ENCODE results near the gene MMP25. TPM values are rescaled to one million over a fixed set of nuclear protein-coding genes. Genes with fewer than 3 reads are reported as not detected.

The MMP25 gene
- total and polyA plus RNA-seq, 2 experiments from 2014 or later, result 0.16 TPM; not detected in 1

DNA sequence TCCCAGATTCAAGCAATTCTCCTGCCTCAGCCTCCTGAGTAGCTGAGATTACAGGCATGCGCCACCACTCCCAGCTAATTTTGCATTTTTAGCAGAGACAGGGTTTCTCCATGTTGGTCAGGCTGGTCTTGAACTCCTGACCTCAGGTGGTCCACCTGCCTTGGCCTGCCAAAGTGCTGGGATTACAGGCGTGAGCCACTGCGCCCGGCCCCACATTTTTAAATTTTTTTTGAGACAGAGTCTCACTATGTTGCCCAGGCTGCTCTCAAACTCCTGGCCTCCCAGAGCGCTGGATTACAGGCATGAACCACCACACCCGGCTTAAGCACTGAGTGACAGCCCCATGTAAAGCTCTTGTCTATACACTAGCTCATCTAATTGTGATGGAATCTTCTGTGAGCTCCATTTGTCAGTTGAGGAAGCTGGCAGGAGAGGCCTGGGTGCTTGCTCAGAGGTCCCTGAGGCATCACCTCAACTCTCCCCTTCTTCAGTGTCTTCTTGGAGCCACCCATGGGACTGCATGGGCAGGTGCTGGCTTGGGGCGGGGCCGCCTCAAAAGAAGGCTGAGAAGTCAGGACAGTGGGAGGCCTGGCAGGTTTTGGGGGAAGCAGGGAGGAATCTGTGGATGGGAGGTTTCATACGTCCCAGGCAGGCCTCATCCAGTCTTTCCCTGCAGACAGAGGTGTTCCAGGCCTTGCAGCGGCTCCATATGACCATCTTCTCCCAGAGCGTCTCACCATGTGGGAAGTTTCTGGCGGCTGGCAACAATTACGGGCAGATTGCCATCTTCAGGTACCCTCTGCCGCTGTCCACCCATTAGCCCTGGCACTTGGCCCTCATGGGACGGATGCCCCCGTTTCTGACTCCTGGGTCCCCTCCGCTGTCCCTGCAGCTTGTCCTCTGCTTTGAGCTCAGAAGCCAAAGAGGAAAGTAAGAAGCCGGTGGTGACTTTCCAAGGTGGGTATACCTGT, 21.0 kb upstream of the MMP25 start:
- peaks cover 2% of the 10 kb centered on the region; the same call in 1 of the 2 replicates for H3K36me3 ChIP-seq (ENCODE audit: low read depth)
- H3K27ac ChIP-seq, result no peak overlapping the region
- no peak for DNase-seq
- no peak for TF ChIP-seq EZH2 (IDR thresholded peaks at IDR 0.05; ENCODE audit: insufficient read depth, poor library complexity, severe bottlenecking)
- TF ChIP-seq EZH2phosphoT487 (IDR thresholded peaks at IDR 0.05; ENCODE audit: insufficient read depth, low read depth), result no peak
- no peaks in the 10 kb centered on the region for H4K20me1 ChIP-seq (ENCODE audit: insufficient read depth)
- H3K9me3 ChIP-seq (ENCODE audit: low read depth), result no peaks in the 10 kb centered on the region
- no peaks in the 10 kb centered on the region for H3K27me3 ChIP-seq (replicated peaks; ENCODE audit: insufficient read depth)
- no peak overlapping the region for H3K4me2 ChIP-seq (ENCODE audit: unreplicated experiment)
- H2AFZ ChIP-seq, result no peak overlapping the region
- in situ Hi-C loops (cut with MboI), result no loop called here
- no peaks in the 10 kb centered on the region for H3K9me2 ChIP-seq (ENCODE audit: insufficient read depth)
- no peaks in the 10 kb centered on the region for H3K79me2 ChIP-seq (ENCODE audit: insufficient read depth)
- no peak overlapping the region for H3K4me3 ChIP-seq
- H3K9ac ChIP-seq, result no peak overlapping the region
- 91 to 92% methylated on average over 17 to 18 of the region's 18 CpGs for WGBS, 2 experiments (ENCODE audit: low coverage in 1 of 2, low lambda C conversion rate in 2 of 2, missing lambda C conversion rate in 2 of 2)
- H3K4me1 ChIP-seq (ENCODE audit: insufficient read depth), result peaks cover 9% of the 10 kb centered on the region
- peaks cover 20% of the 10 kb centered on the region for H3F3A ChIP-seq (ENCODE audit: insufficient read depth)

DNA sequence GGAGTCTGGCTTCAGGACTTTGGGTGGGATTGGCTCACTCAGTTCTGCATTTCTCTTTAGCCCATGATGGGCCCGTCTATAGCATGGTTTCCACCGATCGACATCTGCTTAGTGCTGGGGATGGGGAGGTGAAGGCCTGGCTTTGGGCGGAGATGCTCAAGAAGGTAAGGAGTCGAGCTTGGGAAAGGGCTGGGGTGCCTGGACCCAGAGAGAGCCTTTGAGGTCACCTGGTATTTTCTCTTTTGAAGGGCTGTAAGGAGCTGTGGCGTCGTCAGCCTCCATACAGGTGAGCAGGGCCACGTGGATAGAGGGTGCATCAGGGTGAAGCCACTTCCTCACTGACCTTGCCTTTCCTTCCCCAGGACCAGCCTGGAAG, 20.4 kb upstream of the MMP25 start:
- Histone ChIP-seq H3K36me3 (ENCODE audit: low read depth) (peaks cover 2% of the 10 kb centered on the region; the same call in 1 of the 2 replicates), H3K9me3 (ENCODE audit: low read depth) (no peaks in the 10 kb centered on the region), H4K20me1 (ENCODE audit: insufficient read depth) (no peaks in the 10 kb centered on the region), H3K27ac (no peak overlapping the region), H3K9me2 (ENCODE audit: insufficient read depth) (no peaks in the 10 kb centered on the region), H3K9ac (no peak overlapping the region), H3K27me3 (replicated peaks; ENCODE audit: insufficient read depth) (no peaks in the 10 kb centered on the region), H3K79me2 (ENCODE audit: insufficient read depth) (no peaks in the 10 kb centered on the region), H2AFZ (no peak overlapping the region), H3F3A (ENCODE audit: insufficient read depth) (peaks cover 16% of the 10 kb centered on the region; the same call in 1 of the 2 replicates), H3K4me2 (ENCODE audit: unreplicated experiment) (no peak overlapping the region), H3K4me1 (ENCODE audit: insufficient read depth) (peaks cover 9% of the 10 kb centered on the region), H3K4me3 (no peak overlapping the region)
- WGBS, 2 experiments (ENCODE audit: low coverage in 1 of 2, low lambda C conversion rate in 2 of 2, missing lambda C conversion rate in 2 of 2), result 97% methylated on average over 8 of the region's 8 CpGs
- in situ Hi-C loops (cut with MboI), result no loop called here
- DNase-seq, result no peak
- no peak for TF ChIP-seq EZH2 (IDR thresholded peaks at IDR 0.05; ENCODE audit: insufficient read depth, poor library complexity, severe bottlenecking)
- TF ChIP-seq EZH2phosphoT487 (IDR thresholded peaks at IDR 0.05; ENCODE audit: insufficient read depth, low read depth), result no peak

DNA sequence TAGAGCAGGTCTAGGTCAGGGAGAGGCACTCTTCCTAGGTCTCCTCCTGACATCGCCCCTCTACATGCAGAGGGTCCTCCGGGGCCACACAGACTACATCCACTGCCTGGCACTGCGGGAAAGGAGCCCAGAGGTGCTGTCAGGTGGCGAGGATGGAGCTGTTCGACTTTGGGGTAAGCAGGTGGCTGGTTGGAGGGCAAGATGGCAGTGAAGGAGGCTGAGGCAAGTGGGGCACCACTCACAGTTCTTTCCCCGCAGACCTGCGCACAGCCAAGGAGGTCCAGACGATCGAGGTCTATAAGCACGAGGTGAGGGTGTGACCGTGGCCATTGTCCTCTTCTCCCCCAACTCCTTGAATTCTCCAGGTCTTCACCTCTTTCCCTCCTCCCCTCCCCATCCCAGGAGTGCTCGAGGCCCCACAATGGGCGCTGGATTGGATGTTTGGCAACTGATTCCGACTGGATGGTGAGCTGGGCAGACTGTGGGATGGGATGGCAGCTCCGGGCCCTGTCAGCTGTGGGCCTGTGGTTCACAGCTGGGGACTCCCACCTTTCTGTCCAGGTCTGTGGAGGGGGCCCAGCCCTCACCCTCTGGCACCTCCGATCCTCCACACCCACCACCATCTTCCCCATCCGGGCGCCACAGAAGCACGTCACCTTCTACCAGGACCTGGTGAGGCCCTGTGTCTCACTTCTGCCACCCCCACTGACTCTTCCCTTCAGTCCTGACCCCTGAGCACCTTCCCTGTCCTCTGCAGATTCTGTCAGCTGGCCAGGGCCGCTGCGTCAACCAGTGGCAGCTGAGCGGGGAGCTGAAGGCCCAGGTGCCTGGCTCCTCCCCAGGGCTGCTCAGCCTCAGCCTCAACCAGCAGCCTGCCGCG, 19.5 kb upstream of the MMP25 start:
- no peaks in the 10 kb centered on the region for H3K79me2 ChIP-seq (ENCODE audit: insufficient read depth)
- H3K9me3 ChIP-seq (ENCODE audit: low read depth), result no peaks in the 10 kb centered on the region
- TF ChIP-seq EZH2phosphoT487 (IDR thresholded peaks at IDR 0.05; ENCODE audit: insufficient read depth, low read depth), result no peak
- no peak for TF ChIP-seq EZH2 (IDR thresholded peaks at IDR 0.05; ENCODE audit: insufficient read depth, poor library complexity, severe bottlenecking)
- H3K9ac ChIP-seq, result no peak overlapping the region
- peaks cover 2% of the 10 kb centered on the region; the same call in 1 of the 2 replicates for H3K36me3 ChIP-seq (ENCODE audit: low read depth)
- WGBS, 2 experiments (ENCODE audit: low coverage in 1 of 2, low lambda C conversion rate in 2 of 2, missing lambda C conversion rate in 2 of 2), result 89 to 90% methylated on average over 20 to 24 of the region's 24 CpGs
- H3K4me2 ChIP-seq (ENCODE audit: unreplicated experiment), result no peak overlapping the region
- in situ Hi-C loops (cut with MboI), result no loop called here
- H3K27me3 ChIP-seq (replicated peaks; ENCODE audit: insufficient read depth), result no peaks in the 10 kb centered on the region
- peaks cover 16% of the 10 kb centered on the region; the same call in 1 of the 2 replicates for H3F3A ChIP-seq (ENCODE audit: insufficient read depth)
- no peak overlapping the region for H3K27ac ChIP-seq
- H3K4me3 ChIP-seq, result no peak overlapping the region
- peaks cover 9% of the 10 kb centered on the region for H3K4me1 ChIP-seq (ENCODE audit: insufficient read depth)
- H2AFZ ChIP-seq, result no peak overlapping the region
- no peaks in the 10 kb centered on the region for H4K20me1 ChIP-seq (ENCODE audit: insufficient read depth)
- H3K9me2 ChIP-seq (ENCODE audit: insufficient read depth), result no peaks in the 10 kb centered on the region
- DNase-seq, result no peak

DNA sequence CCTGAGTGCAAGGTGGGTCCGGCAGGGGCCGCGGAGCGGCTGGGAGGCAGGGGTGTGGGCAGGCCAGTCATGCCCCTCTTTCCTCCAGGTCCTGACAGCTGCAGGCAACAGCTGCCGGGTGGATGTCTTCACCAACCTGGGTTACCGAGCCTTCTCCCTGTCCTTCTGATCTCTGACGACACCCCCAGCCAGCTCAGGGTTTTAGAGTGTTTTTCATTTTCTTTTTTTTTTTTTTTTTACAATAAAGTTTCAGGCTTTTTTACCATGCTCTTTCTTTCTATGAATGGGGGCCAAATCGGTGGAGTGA, 18.9 kb upstream of the MMP25 start:
- Histone ChIP-seq H3K4me3 (no peak overlapping the region), H3K4me1 (ENCODE audit: insufficient read depth) (peaks cover 8% of the 10 kb centered on the region), H3K27ac (no peak overlapping the region), H3K9me3 (ENCODE audit: low read depth) (no peaks in the 10 kb centered on the region), H3K4me2 (ENCODE audit: unreplicated experiment) (no peak overlapping the region), H3F3A (ENCODE audit: insufficient read depth) (peaks cover 15% of the 10 kb centered on the region; the same call in 1 of the 2 replicates), H3K36me3 (ENCODE audit: low read depth) (no peaks in the 10 kb centered on the region; the same call in 1 of the 2 replicates), H3K9me2 (ENCODE audit: insufficient read depth) (no peaks in the 10 kb centered on the region), H2AFZ (no peak overlapping the region), H3K27me3 (replicated peaks; ENCODE audit: insufficient read depth) (no peaks in the 10 kb centered on the region), H3K9ac (no peak overlapping the region), H4K20me1 (ENCODE audit: insufficient read depth) (no peaks in the 10 kb centered on the region), H3K79me2 (ENCODE audit: insufficient read depth) (no peaks in the 10 kb centered on the region)
- in situ Hi-C loops (cut with MboI), result no loop called here
- TF ChIP-seq EZH2 (IDR thresholded peaks at IDR 0.05; ENCODE audit: insufficient read depth, poor library complexity, severe bottlenecking) (no peak), EZH2phosphoT487 (IDR thresholded peaks at IDR 0.05; ENCODE audit: insufficient read depth, low read depth) (no peak)
- 95 to 98% methylated on average over 8 of the region's 8 CpGs for WGBS, 2 experiments (ENCODE audit: low coverage in 1 of 2, low lambda C conversion rate in 2 of 2, missing lambda C conversion rate in 2 of 2)
- no peak for DNase-seq

Measured in GM23248 (cell line).